IMR-90 (cell line): ENCODE results near the gene LRCH4. TPM values are rescaled to one million over a fixed set of nuclear protein-coding genes. Genes with fewer than 3 reads are reported as not detected.

Experiments used
- ATAC-seq: fragments of 200-7000 bp; cut with Tn5 transposase; 2 replicates; pipeline ENCODE4 v1.9.1; 2020; ENCODE audit warnings: low read depth, mild to moderate bottlenecking, moderate library complexity
- BruUV-seq: library from RNA; stranded (reverse); fragments of 400-500 nt; replicated peaks from 2 replicates; lab custom pipeline; 2021; lab: Mats Ljungman, UMichigan
- CTCF ChIA-PET: fragments of 300-600 bp; formaldehyde crosslinking; extraction: SDS; loops from one replicate; lab custom pipeline; 2021; ENCODE audit warnings: antibody characterized with exemption; lab: Yijun Ruan, JAX
- POLR2A ChIA-PET: fragments of 300-600 bp; sonication (Branson Sonifier 250); formaldehyde crosslinking; loops from one replicate; lab custom pipeline; 2022; ENCODE audit warnings: antibody characterized with exemption; ENCODE audit not compliant: unreplicated experiment; lab: Charles Lee
- DNase-seq: peaks from one replicate; pipeline ENCODE4 v3.0.0; 2013
- H2AFZ ChIP-seq: replicated peaks from 2 replicates; pipeline ENCODE3; 2013; ENCODE audit warnings: low read length, mild to moderate bottlenecking; ENCODE audit not compliant: poor library complexity
- H2AK5ac ChIP-seq: 2 replicates; pipeline ENCODE4 v1.6.1; 2013; ENCODE audit warnings: low read depth, low read length, inconsistent platforms
- H2AK9ac ChIP-seq: replicated peaks from 2 replicates; pipeline ENCODE3; 2013; ENCODE audit warnings: mild to moderate bottlenecking, low read depth, low read length, moderate library complexity; ENCODE audit not compliant: poor library complexity
- H2BK120ac ChIP-seq: 2 replicates; pipeline ENCODE4 v1.6.1; 2013; ENCODE audit warnings: low read depth, low read length, inconsistent platforms
- H2BK15ac ChIP-seq: 3 replicates; pipeline ENCODE4 v1.6.1; 2013; ENCODE audit warnings: low read depth, low read length, inconsistent platforms
- H2BK20ac ChIP-seq: 2 replicates; pipeline ENCODE4 v1.6.1; 2013; ENCODE audit warnings: low read depth, mild to moderate bottlenecking, inconsistent platforms, low read length, moderate library complexity
- H2BK5ac ChIP-seq: 2 replicates; pipeline ENCODE4 v1.6.1; 2013; ENCODE audit warnings: mild to moderate bottlenecking, low read depth, low read length, inconsistent platforms; ENCODE audit not compliant: poor library complexity, severe bottlenecking
- H3K14ac ChIP-seq: replicated peaks from 2 replicates; pipeline ENCODE4 v1.6.1; 2013; ENCODE audit warnings: low read depth, low read length, inconsistent platforms
- H3K18ac ChIP-seq: 2 replicates; pipeline ENCODE4 v1.6.1; 2013; ENCODE audit warnings: low read depth, low read length, control low read depth
- H3K23ac ChIP-seq: 2 replicates; pipeline ENCODE4 v1.6.1; 2013; ENCODE audit warnings: low read depth, low read length, inconsistent platforms
- H3K27ac ChIP-seq: 2 replicates; pipeline ENCODE4 v1.5.1; 2013; ENCODE audit warnings: mild to moderate bottlenecking, control low read depth, low read length; ENCODE audit not compliant: insufficient read depth
- H3K27me3 ChIP-seq: 2 replicates; pipeline ENCODE4 v1.6.1; 2013; ENCODE audit warnings: low read length; ENCODE audit not compliant: control insufficient read depth, insufficient read depth
- H3K36me3 ChIP-seq: 2 replicates; pipeline ENCODE4 v1.6.1; 2013; ENCODE audit warnings: low read length, mixed read lengths; ENCODE audit not compliant: control insufficient read depth, insufficient read depth
- H3K4ac ChIP-seq: 2 replicates; pipeline ENCODE4 v1.6.1; 2013; ENCODE audit warnings: low read depth, low read length, inconsistent platforms
- H3K4me1 ChIP-seq: 2 replicates; pipeline ENCODE4 v1.6.1; 2013; ENCODE audit warnings: low read length, mixed read lengths; ENCODE audit not compliant: control insufficient read depth, insufficient read depth
- H3K4me2 ChIP-seq: 2 replicates; pipeline ENCODE4 v1.6.1; 2013; ENCODE audit warnings: low read depth, mild to moderate bottlenecking, control low read depth, low read length, moderate library complexity
- H3K4me3 ChIP-seq: 2 replicates; pipeline ENCODE4 v1.5.1; 2013; ENCODE audit warnings: low read depth, mild to moderate bottlenecking, control low read depth, low read length, moderate library complexity; ENCODE audit not compliant: insufficient read depth
- H3K56ac ChIP-seq: 2 replicates; pipeline ENCODE4 v1.6.1; 2013; ENCODE audit warnings: low read length, inconsistent platforms; ENCODE audit not compliant: insufficient read depth; ENCODE audit errors: extremely low read depth
- H3K79me1 ChIP-seq, 2 experiments: 2 replicates each; pipeline ENCODE4 v1.6.1; 2013; ENCODE audit warnings: low read length in 2 of 2, inconsistent platforms in 1 of 2, low read depth in 1 of 2
- H3K9ac ChIP-seq: 2 replicates; pipeline ENCODE4 v1.6.1; 2013; ENCODE audit warnings: low read depth, low read length, control low read depth
- H3K9me1 ChIP-seq: 2 replicates; pipeline ENCODE4 v1.6.1; 2013; ENCODE audit warnings: low read length, inconsistent platforms; ENCODE audit not compliant: insufficient read depth
- H3K9me3 ChIP-seq: 2 replicates; pipeline ENCODE4 v1.6.1; 2013; ENCODE audit warnings: low read length; ENCODE audit not compliant: control insufficient read depth, insufficient read depth
- H4K20me1 ChIP-seq: 2 replicates; pipeline ENCODE4 v1.6.1; 2013; ENCODE audit warnings: low read length, inconsistent platforms; ENCODE audit not compliant: insufficient read depth
- H4K5ac ChIP-seq: 2 replicates; pipeline ENCODE4 v1.6.1; 2013; ENCODE audit warnings: mild to moderate bottlenecking, low read depth, low read length, control low read depth
- H4K8ac ChIP-seq, 2 experiments: 2 replicates each; pipeline ENCODE4 v1.6.1; 2013; ENCODE audit warnings: low read depth in 2 of 2, low read length in 2 of 2, control low read depth in 1 of 2, inconsistent platforms in 1 of 2
- H4K91ac ChIP-seq: 2 replicates; pipeline ENCODE4 v1.6.1; 2013; ENCODE audit warnings: low read depth, low read length, inconsistent platforms; ENCODE audit not compliant: insufficient read depth
- BHLHE40 ChIP-seq: fragments of 150-350 bp; IDR thresholded peaks from 2 replicates; pipeline ENCODE4 v1.6.1; 2016; ENCODE audit warnings: mild to moderate bottlenecking, low read depth, low read length
- CEBPB ChIP-seq: IDR thresholded peaks from 2 replicates; pipeline ENCODE4 v1.6.1; 2012; ENCODE audit warnings: low read depth, low read length, improper control_type of control experiment
- CHD1 ChIP-seq: IDR thresholded peaks from 2 replicates; pipeline ENCODE4 v1.6.1; 2012; ENCODE audit warnings: low read depth, low read length, improper control_type of control experiment
- FOS ChIP-seq: fragments of 150-350 bp; IDR thresholded peaks from 2 replicates; pipeline ENCODE4 v1.6.1; 2016; ENCODE audit warnings: low read depth, low read length
- MAFK ChIP-seq: IDR thresholded peaks from 2 replicates; pipeline ENCODE4 v1.6.1; 2012; ENCODE audit warnings: low read depth, low read length, improper control_type of control experiment
- MAZ ChIP-seq: IDR thresholded peaks from 2 replicates; pipeline ENCODE4 v1.6.1; 2012; ENCODE audit warnings: low read depth, mild to moderate bottlenecking, low read length, improper control_type of control experiment, moderate library complexity, borderline replicate concordance
- MXI1 ChIP-seq: IDR thresholded peaks from 2 replicates; pipeline ENCODE4 v1.6.1; 2012; ENCODE audit warnings: low read depth, mild to moderate bottlenecking, low read length, moderate library complexity, borderline replicate concordance
- POLR2A ChIP-seq: IDR thresholded peaks from 2 replicates; pipeline ENCODE4 v1.6.1; 2012; ENCODE audit warnings: mild to moderate bottlenecking, low read depth, low read length
- RAD21 ChIP-seq: IDR thresholded peaks from 2 replicates; pipeline ENCODE4 v1.6.1; 2012; ENCODE audit warnings: low read length, improper control_type of control experiment
- RCOR1 ChIP-seq: IDR thresholded peaks from 2 replicates; pipeline ENCODE4 v1.6.1; 2012; ENCODE audit warnings: mild to moderate bottlenecking, low read length, improper control_type of control experiment; ENCODE audit not compliant: insufficient replicate concordance
- RFX5 ChIP-seq: IDR thresholded peaks from 2 replicates; pipeline ENCODE4 v1.8.0; 2012; ENCODE audit warnings: low read depth, mild to moderate bottlenecking, low read length, moderate library complexity
- USF2 ChIP-seq: fragments of 150-350 bp; IDR thresholded peaks from 2 replicates; pipeline ENCODE4 v1.6.1; 2017; ENCODE audit warnings: mild to moderate bottlenecking, antibody characterized with exemption, low read length, low read depth
- WGBS, 2 experiments: methylation state at CpG; one replicate each; pipeline versions ENCODE4 v1.1.5 to v1.1.7; 2013; ENCODE audit warnings: missing lambda C conversion rate in 2 of 2; ENCODE audit not compliant: insufficient read length in 1 of 2; ENCODE audit errors: extremely low coverage in 2 of 2; 5-methylcytosine and 5-hydroxymethylcytosine counted together
- dilution Hi-C: fragments of 300-500 bp; cut with HindIII; formaldehyde crosslinking; loops from one replicate; pipeline ENCODE4 v1.14.3; 2018; ENCODE audit warnings: low sequenced_read_pairs; ENCODE audit not compliant: unreplicated experiment
- in situ Hi-C: fragments of 300-500 bp; cut with MboI; formaldehyde crosslinking; loops from 3 replicates; pipeline ENCODE4 v1.14.3; 2019; ENCODE audit warnings: low sequenced_read_pairs, inconsistent platforms, mixed read lengths
- intact Hi-C: fragments of 100-400 bp; cut with micrococcal nuclease; formaldehyde crosslinking; loops from 2 replicates; pipeline ENCODE4 v1.10.0; 2022
- polyA plus RNA-seq, 3 experiments: library from polyadenylated mRNA; depleted of rRNA; stranded (reverse); fragments of >200 nt; gene quantifications; 2 replicates each; pipeline ENCODE4 v1.2.3, GENCODE V29; 2012; ENCODE audit warnings: low replicate concordance in 1 of 3
- total RNA-seq: library from RNA; depleted of rRNA; stranded (reverse); fragments of >200 nt; gene quantifications from 2 replicates; pipeline ENCODE4 v1.2.3, GENCODE V29; 2012
- TF ChIP-seq, protein P1 (sequence below): conservative IDR thresholded peaks from 2 replicates; pipeline ENCODE4 v1.5.1; 2012; ENCODE audit warnings: mild to moderate bottlenecking, low read depth, low read length, improper control_type of control experiment
- TF ChIP-seq, protein P2 (sequence below): fragments of 150-350 bp; IDR thresholded peaks from 2 replicates; pipeline ENCODE4 v1.6.1; 2016; ENCODE audit warnings: low read depth, mild to moderate bottlenecking, low read length, moderate library complexity, borderline replicate concordance

LRCH4 gene
- total and polyA plus RNA-seq, 2 of the 4 experiments (the other 2 are of a cell fraction) = 5.0 to 41.3 TPM

GRCh38 chr7:100612730-100613390 lies 26.9 kb upstream of the LRCH4 start:
- H2BK15ac ChIP-seq = no peak overlapping the region
- no peak overlapping the region for H2BK5ac ChIP-seq
- H2BK20ac ChIP-seq = no peak overlapping the region
- peak overlapping the region; percentile 61 for H3K9ac ChIP-seq
- H3K14ac ChIP-seq = peak overlapping the region; percentile 74; the same call in 1 of the 2 replicates
- peak overlapping the region; percentile 19; the same call in 1 of the 2 replicates for H3K23ac ChIP-seq
- H4K20me1 ChIP-seq = no peaks in the 10 kb centered on the region
- H4K91ac ChIP-seq = peak overlapping the region; percentile 40; the same call in 1 of the 2 replicates
- TSS peak; percentile 41 for BruUV-seq
- peak overlapping the region; percentile 66; the same call in 1 of the 2 replicates for H2AK5ac ChIP-seq
- no peak overlapping the region for H2BK120ac ChIP-seq
- peak overlapping the region; percentile 97 for H2AK9ac ChIP-seq
- H3K4me2 ChIP-seq = peak overlapping the region; percentile 99
- peaks cover 6% of the 10 kb centered on the region for H3K4me1 ChIP-seq
- H4K8ac ChIP-seq = peak overlapping the region in 1 of 2 experiments; percentile 4; a peak in 1 of 4 replicates
- intact Hi-C loops = loop anchor here (2.0 to 5.0 kb wide), 2 partner anchors 60 to 239 kb away; partner anchors contain the start of genes GNB2 and SLC12A9
- in situ Hi-C loops = no loop called here
- no peak overlapping the region for H3K56ac ChIP-seq
- dilution Hi-C loops = no loop called here
- H3K4me3 ChIP-seq = peak overlapping the region; percentile 68
- DNase-seq (no peak), ATAC-seq (peak; percentile 4)
- no peak overlapping the region for H3K18ac ChIP-seq
- H3K9me3 ChIP-seq = no peaks in the 10 kb centered on the region
- WGBS, 2 experiments = 6% methylated on average over 6 of the region's 29 CpGs; no CpG with 5 or more reads in 1 of the 2 experiments
- H3K36me3 ChIP-seq = peaks cover 4% of the 10 kb centered on the region; the same call in 1 of the 2 replicates
- peak overlapping the region; percentile 13; the same call in 1 of the 2 replicates for H3K27ac ChIP-seq
- H3K79me1 ChIP-seq = peaks cover 0 to 19% of the 10 kb centered on the region in 2 experiments; a peak in 3 of 4 replicates
- H2AFZ ChIP-seq = peak overlapping the region; percentile 95
- peaks cover 3% of the 10 kb centered on the region; the same call in 1 of the 2 replicates for H3K9me1 ChIP-seq
- no peak overlapping the region for H4K5ac ChIP-seq
- H3K4ac ChIP-seq = peak overlapping the region; percentile 17
- ChIA-PET POLR2A (interaction anchor here (0.6 to 1.2 kb wide), 3 partner anchors 27 to 115 kb away, joined by 3 to 5 read pairs (median 4); partner anchors contain the start of genes FBXO24 and LRCH4), CTCF (interaction anchor here (0.8 to 1.2 kb wide), 4 partner anchors 24 to 232 kb away, joined by 3 to 4 read pairs (median 3); partner anchors contain the start of gene GNB2)
- no peaks in the 10 kb centered on the region for H3K27me3 ChIP-seq
- TF ChIP-seq MXI1 = no peak
- no peak for TF ChIP-seq RAD21
- TF ChIP-seq POLR2A = no peak
- TF ChIP-seq CHD1 = no peak
- no peak for TF ChIP-seq MAFK
- TF ChIP-seq RCOR1 = no peak
- no peak for TF ChIP-seq MAZ
- no peak for TF ChIP-seq RFX5
- no peak for TF ChIP-seq CEBPB
- no peak for TF ChIP-seq USF2
- TF ChIP-seq, protein P1, sequence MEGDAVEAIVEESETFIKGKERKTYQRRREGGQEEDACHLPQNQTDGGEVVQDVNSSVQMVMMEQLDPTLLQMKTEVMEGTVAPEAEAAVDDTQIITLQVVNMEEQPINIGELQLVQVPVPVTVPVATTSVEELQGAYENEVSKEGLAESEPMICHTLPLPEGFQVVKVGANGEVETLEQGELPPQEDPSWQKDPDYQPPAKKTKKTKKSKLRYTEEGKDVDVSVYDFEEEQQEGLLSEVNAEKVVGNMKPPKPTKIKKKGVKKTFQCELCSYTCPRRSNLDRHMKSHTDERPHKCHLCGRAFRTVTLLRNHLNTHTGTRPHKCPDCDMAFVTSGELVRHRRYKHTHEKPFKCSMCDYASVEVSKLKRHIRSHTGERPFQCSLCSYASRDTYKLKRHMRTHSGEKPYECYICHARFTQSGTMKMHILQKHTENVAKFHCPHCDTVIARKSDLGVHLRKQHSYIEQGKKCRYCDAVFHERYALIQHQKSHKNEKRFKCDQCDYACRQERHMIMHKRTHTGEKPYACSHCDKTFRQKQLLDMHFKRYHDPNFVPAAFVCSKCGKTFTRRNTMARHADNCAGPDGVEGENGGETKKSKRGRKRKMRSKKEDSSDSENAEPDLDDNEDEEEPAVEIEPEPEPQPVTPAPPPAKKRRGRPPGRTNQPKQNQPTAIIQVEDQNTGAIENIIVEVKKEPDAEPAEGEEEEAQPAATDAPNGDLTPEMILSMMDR = no peak
- TF ChIP-seq FOS = no peak
- TF ChIP-seq, protein P2, sequence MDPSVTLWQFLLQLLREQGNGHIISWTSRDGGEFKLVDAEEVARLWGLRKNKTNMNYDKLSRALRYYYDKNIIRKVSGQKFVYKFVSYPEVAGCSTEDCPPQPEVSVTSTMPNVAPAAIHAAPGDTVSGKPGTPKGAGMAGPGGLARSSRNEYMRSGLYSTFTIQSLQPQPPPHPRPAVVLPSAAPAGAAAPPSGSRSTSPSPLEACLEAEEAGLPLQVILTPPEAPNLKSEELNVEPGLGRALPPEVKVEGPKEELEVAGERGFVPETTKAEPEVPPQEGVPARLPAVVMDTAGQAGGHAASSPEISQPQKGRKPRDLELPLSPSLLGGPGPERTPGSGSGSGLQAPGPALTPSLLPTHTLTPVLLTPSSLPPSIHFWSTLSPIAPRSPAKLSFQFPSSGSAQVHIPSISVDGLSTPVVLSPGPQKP = no peak
- TF ChIP-seq BHLHE40 = no peak
